Measurements from ENCODE around the gene AMOTL2.

GRCh38 chr3:134326126-134326525 lies 48.1 kb downstream of the AMOTL2 start:
- no peak for TF ChIP-seq EZH2 (IDR thresholded peaks at IDR 0.05; ENCODE audit: borderline replicate concordance, low read depth, low read length, severe bottlenecking)
- TF ChIP-seq CTCF (IDR thresholded peaks at IDR 0.05; ENCODE audit: borderline replicate concordance, extremely low read depth, low read length, poor library complexity, severe bottlenecking): no peak
